ENCODE measurements around the gene VPS13C. TPM values are rescaled to one million over a fixed set of nuclear protein-coding genes. Genes with fewer than 3 reads are reported as not detected.
"Not testable (repeated sequence)": the region's sequence is repeated elsewhere in the genome, so short reads cannot be mapped to it uniquely, and the experiment has no call there.

The VPS13C gene
- total RNA-seq, 1 donor from 2014 or later = 84.0 TPM

DNA sequence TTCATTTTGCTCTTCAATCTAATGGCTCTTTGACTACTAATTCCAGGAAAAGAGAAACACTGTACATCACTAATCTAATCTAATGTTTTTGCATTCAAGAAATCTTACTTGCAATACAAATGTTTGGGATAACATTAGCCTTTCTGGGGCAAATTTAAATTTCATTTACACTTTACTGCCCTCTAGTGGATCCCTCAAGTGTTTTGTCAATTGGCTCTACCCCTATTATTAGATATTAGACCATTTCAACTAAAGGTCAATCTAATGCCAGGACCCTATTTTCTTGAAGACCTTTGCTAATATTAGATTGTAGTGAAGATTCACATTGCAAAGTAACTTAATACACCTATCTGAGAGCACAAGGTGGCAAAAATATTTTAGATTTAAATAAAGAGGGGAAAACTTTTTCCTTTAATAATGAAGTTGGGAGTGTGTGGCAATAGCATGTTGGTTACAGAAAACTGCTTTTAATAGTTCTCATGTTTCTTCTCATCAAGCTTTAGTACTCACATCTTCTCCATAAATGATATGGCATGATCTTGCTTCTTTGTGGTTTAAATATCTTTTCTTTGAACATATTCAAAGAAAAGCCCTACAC lies 11.6 kb upstream of the VPS13C start:
- no peak for DNase-seq (ENCODE audit: extremely low read depth, low read depth, low spot score)

DNA sequence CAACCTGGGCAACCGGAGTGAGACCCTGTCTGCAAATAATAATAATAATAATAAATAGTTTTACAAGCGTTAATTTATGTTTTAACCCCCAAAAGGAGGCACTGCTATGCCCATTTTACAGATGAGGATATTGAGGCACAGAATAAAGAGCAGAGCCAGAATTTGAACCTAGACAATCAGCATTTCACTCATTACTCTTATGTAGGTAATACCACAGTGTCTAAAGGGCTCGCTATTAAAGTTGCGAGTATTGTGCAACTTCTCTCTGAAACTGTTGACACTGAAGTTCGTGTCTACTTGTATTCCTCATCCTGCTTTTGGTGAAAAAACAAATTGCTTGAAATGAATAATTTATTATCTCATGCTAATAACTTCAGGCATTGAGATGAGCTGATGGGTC lies 9.3 kb upstream of the VPS13C start:
- DNase-seq (ENCODE audit: extremely low read depth, low read depth, low spot score) = no peak

DNA sequence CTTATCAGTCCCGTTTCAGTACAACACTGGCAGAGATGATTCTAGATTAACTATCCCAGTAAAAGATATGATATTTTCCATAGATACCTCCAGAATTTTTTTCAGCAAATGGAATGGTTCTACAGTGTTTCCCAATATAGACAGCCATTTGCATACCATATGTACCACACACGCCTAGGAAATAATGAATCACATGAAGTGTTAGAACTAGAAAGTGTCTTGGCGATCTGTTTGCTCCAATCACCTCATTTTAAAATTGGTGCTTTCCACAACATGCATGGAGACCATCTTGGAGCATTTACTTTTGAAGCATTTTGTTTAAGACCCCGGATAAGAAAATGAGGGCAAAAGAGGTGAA lies 8.5 kb upstream of the VPS13C start:
- no peak for DNase-seq (ENCODE audit: extremely low read depth, low read depth, low spot score)

DNA sequence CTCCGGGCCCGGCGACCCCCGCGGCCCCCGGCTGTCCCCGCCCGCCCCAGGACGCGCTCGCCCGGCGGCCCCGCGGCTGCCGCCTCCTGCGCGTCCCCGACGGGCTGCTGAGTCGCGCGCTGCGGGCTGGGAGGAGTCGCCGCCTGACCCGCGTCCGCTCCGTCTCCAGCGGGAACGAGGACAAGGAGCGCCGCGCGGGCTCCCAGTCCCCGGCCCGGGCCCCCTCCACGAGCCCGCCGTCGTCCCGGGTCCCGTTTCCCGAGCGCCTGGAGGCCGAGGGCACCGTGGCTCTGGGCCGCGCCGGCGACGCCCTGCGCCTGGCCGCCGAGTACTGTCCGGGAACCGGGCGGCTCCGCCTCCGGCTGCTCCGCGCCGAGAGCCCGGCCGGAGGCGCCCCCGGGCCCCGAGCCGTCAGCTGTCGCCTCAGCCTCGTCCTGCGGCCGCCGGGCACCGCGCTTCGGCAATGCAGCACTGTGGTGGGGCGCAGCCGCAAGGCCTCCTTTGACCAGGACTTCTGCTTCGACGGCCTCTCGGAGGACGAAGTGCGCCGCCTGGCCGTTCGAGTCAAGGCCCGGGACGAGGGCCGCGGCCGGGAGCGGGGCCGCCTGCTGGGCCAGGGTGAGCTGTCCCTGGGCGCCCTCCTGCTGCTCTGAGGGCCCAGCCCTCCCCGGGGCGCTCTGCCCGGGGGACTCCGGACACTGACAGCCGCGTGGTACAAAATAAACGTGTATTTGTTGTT lies 8.0 kb upstream of the VPS13C start:
- DNase-seq (ENCODE audit: extremely low read depth, low read depth, low spot score) = no peak

DNA sequence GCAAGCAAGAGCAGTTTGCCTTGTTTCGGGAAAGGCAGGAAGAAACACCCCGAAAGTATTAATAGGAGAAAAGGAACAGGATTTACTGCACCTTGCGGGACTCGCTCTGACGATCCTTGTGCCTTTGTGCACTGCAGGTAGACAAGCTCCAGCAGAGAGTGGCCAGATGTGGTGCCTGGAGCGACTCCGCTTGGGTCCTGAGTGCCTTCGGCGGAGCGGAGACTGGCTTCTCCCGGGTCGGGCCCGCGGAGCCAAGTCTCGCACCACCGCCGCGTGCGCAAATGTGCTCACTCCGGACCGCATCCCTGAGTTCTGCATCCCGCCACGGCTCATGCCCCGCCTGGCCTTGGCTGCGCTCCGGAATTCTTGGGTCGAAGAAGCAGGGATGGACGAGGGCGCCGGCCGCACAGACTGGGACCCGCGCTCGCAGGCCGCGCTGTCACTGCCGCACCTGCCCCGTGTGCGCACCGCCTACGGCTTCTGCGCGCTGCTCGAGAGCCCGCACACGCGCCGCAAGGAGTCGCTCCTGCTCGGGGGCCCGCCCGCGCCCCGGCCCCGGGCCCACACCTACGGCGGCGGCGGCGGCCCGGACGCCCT lies 7.3 kb upstream of the VPS13C start:
- DNase-seq (ENCODE audit: extremely low read depth, low read depth, low spot score) = no peak

DNA sequence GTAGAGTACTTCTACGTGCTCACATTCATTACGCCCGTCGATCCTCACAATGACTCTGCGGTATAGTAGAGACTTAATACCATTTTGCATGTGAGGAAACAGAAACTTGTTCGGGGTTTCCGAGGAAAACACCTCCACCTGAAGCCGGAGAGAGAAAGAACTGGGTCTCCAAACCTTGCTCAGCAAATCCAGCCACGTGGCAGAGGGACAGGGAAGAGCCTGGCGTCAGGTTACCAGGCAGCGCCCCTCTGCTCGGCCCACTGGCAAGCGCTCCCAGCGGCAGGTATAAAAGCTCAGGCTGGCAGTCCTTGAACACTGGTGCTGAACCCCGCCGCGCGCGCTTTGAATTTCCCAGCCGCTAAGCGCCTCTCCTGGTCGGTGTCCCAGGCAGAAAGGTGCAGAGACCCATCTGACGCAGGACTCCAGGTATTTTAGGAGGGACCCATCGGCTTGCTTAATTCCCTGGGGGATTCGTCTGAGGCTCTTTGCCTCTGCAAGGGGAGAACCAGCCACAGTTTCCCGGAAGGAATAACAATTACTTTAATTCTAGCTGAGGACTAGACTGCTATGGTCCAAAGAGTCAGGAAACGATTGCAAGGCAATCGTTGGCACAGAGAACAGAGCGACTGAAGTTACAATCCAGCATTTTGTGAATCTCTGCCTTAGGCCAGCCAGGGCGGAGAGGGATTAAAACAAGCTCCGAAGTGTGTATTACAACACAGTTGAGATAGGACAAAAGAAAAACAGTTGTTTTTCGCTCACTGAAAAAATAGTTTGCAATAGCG lies 6.6 kb upstream of the VPS13C start, which contains the start of gene C2CD4A:
Gene C2CD4A (plus strand): TSS at position 315 of the 785 bp plus-strand sequence. CDS start 637 bp downstream, outside the sequence.
- no peak for DNase-seq (ENCODE audit: extremely low read depth, low read depth, low spot score)

DNA sequence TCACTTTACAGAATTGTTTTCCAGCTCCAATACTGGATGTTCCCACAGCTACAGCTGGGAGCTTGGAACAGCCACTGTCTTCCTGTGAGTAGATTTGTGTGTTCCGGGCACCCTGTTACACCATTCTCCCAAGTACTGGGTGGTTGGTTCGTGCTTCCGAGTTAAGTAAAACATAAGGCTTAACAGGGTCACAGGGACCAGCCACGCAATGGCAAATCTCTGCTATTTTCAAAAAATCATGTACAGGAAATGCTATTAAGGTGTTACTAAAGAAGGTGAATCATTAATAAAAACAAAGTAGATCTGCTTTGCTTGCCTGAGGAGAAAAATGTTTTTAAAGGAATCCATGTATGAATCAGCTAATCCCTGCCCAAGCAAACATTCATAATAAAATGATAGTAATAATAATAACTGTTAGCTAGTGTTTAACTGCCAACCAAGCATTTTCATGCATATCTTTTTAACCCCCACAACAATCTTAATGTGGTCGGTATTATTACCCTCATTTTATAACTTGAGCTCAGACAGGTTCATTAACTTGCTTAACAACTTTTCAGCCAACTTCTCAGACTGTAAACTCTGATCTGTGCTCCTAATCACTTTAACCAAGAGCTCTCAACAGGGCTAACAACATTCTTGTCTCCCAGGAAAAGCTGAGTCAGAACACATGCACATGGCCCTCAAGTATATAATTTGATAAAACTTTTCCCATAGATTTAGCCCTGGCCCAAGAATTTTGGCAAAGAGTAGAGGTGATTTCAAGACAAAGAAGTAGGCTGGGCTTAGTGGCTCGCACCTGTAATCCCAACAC lies 3.8 kb upstream of the VPS13C start:
- no peak for DNase-seq (ENCODE audit: extremely low read depth, low read depth, low spot score)

DNA sequence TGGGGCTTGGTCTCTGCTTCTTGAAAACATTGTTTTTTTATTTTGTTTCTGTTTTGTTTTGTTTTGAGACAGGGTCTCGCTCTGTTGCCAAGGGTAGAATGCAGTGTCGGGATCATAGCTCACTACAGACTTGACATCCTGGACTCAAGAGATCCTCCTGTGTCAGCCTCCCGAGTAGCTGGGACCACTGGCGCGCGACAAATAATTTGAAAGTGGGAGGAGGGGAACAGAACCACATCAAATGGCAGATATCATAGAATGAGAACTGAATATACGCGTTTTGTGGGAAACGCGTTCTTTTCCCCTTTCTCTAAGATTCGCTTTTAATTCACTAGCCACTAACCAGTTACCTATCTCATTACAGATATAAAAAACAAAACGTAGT lies 641 bp upstream of the VPS13C start:
- DNase-seq (ENCODE audit: extremely low read depth, low read depth, low spot score) = no peak

DNA sequence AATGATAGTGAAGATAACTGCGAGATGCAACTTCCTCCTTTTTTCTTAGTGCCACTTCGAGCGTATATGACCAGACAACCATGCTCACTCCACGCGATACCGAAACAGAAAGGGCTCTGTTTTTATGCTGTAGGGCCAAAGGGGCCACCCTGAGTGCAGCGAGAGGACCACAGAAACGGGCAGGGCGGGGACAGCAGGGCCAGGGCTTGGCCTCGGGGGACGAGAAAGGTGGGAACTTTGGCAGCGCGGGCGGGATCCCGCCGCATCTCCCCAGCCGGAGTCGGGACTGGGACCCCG lies 483 bp downstream of the VPS13C start:
- no peak for DNase-seq (ENCODE audit: extremely low read depth, low read depth, low spot score)

DNA sequence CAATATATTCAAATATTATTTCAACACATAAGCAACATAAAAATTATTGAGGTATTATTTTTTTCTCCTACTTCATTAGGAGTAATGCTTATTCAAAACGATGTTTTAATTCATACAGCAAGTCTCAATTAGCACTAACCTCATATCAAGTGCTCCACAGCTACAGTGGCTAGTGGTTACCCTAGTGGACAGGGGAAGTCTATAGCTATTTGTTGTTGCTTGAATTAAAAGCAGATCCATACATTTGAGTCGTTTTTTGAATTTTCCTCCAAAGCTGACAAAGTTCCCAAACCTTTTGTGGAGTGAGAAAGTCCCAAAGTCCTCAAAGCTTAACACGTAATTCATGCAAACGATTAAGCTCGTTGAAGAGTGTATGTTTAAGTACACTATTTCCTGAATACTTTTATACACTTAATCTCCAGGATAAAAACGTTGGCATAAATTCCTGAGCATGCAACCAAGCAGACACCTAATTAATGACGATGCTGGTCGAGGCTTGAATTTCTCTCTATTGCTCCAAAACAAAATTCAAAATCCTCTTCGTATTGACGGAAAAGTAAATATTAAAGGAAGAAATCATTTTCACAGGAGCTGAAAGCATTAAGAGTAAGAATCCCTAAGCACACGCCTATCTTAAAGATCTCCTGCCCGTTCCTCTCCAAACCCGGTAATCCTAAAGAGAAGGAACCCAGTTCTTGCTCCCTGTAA lies 985 bp downstream of the VPS13C start:
- no peak for DNase-seq (ENCODE audit: extremely low read depth, low read depth, low spot score)

DNA sequence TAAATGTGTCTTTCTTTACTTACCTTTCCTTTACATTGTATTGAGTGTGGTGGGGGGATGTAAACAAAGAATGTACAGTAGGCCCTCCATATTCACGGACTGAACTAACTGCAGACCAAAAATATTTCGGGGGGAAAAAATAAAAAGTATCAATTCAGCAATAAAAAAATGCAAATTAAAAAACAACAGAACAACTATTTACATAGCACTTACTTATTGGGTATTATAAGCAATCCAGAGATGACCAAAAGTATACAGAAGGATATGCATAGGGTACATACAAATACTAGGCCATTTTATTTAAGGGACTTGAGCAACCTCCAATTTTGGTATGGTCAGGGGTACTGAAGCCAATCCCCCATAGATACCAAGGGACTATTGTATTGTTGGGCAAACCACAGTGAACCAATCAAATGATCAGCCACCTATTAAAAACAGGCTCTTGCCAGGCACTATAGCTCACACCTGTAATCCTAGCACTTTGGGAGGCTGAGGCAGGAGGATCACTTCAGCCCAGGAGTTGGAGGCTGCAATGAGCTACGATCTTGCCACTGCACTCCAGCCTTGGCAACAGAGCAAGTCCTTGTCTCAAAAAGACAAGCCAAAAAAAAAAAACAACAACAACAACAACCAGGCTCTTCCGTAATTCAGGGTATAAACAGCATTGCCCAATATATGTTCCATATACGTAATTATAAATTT lies 1.8 kb downstream of the VPS13C start:
- no peak for DNase-seq (ENCODE audit: extremely low read depth, low read depth, low spot score)

DNA sequence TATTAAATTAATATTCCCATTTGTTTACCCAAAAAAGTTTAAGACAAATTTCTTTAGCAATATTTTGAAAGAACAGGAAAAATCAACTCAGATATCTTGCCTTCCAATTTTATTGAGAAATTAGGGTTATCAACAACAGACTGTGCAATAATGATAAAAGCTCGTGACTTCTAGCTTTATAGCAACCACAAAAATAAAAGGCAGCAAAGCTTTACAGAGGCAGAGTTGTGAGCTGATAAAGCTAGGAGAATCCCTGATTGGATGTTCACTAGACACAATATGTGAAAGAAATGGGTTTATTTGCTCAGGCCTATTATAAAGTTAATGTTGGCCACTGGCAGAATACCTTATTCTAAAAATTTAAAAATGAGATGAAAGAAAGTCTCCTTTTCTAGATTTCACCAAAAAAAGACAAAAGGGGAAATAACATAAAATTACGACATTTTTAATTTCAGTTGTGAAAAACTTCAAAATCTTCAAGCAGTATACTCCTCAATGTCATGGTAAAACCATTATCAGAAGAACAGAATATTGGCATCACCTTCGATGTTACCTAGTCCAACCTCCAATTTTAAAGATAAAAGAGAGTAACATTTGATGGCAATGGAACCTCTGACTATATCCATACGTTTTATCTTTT lies 2.8 kb downstream of the VPS13C start:
- DNase-seq (ENCODE audit: extremely low read depth, low read depth, low spot score) = no peak

DNA sequence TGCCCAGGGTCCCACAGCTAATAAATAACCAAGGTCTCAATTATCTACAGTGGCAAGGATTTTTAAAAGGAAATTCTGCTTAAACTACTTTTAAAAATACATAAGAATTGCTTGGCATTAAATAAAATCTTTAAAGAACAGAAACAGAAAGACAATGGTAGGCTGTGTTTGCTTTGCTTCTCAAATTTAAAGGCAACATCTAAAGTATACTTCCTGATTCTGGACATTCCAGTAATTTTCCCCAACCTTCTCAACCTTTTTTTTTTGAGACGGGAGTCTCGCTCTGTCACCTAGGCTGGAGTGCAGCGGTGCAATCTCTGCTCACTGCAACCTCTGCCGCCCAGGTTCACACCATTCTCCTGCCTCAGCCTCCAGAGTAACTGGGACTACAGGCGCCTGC lies 5.3 kb downstream of the VPS13C start:
- no peak for DNase-seq (ENCODE audit: extremely low read depth, low read depth, low spot score)

DNA sequence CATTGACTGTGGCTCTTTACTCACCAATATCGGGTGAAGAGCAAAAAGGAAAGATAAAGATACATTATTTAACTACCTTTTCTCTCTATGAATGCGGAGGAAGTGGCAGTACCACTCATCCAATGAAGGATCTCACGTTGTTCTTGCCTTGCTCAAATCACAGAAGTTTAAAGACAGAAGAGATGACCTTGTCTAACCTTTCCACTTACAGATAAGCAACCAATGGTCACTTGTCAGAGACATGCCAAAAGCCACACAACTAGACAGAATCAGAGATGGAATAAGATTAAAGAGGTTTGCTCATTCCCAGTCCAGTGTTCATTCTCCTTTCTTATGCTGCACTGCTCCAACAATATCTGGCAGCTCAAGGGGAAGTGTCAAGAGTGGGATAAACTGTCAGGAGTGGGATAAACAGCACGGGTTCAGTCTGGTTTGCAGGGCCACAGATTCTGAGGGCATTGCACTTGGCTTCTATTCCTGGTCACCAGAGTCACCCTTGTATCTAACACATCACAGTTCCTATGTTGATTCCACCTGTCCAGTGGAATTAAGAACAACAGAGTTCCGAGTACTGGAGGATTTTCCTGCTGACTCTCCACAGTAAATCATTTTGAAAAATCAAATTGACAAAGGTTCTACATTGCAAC lies 6.7 kb downstream of the VPS13C start:
- DNase-seq (ENCODE audit: extremely low read depth, low read depth, low spot score) = no peak

DNA sequence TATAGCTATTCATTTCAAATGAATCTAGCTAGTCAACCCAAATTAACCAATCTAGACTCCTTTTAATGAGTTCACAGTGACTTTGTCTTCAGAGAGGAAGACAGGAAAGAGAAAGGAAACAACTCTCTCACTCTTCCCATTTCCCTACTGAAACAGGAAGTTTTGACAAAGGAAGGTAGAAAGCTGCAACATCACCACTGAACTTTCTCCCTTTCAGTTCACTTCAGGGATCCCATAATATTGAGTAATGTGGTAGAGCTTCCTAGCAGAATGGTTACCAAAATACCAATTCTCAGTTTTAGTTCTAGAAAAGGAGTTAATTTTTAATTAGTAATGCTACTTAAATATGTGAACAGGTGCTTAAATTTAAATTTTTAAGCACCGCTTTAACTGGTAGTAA lies 7.5 kb downstream of the VPS13C start:
- DNase-seq (ENCODE audit: extremely low read depth, low read depth, low spot score) = no peak

DNA sequence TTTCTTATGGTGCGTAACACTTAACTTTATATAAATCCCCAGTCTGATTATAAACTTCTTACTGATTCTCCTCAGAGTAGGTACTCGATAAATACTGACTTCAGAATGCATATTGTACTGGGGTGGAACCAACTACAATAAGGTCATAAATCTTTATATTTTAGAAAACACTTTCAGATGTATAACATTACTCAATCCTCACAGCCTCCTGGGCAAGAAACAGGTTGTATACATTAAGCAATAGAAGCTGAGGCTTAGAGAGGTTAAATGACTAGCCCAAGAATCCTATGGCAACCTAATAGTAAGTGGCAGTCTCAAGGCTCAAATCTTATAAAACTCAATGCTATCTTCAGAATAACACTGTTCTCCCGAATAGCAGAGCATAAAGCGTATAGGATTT lies 9.1 kb downstream of the VPS13C start:
- no peak for DNase-seq (ENCODE audit: extremely low read depth, low read depth, low spot score)

DNA sequence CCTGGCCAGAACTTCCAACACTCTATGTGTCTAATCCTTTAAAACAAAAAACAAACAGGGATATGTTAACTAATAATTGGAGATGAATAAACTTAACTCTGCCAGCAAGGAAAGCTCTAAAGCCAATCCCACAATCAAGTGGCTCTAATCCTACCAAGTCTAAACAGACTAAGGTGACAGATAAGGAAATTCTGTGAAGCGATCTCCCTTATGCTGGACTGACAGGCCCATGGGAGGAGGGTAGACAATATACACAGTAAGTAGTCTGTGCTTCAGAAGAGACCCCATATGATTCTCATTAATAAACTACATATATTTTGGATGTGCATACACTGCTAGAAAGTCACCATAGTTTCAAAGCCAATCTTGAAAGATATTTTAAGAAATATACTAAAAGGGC lies 10.1 kb downstream of the VPS13C start:
- DNase-seq (ENCODE audit: extremely low read depth, low read depth, low spot score) = no peak

DNA sequence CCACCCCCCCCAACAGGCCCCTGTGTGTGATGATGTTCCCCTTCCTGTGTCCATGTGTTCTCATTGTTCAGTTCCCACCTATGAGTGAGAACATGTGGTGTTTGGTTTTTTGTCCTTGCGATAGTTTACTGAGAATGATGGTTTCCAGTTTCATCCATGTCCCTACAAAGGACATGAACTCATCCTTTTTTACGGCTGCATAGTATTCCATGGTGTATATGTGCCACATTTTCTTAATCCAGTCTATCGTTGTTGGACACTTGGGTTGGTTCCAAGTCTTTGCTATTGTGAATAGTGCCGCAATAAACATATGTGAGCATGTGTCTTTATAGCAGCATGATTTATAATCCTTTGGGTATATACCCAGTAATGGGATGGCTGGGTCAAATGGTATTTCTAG lies 12.0 kb downstream of the VPS13C start:
- not testable (repeated sequence) for DNase-seq (ENCODE audit: extremely low read depth, low read depth, low spot score)
